Adrenal gland (tissue), 5 donors: ENCODE results near the gene CYP24A1.

ENCODE experiments used
- CTCF ChIP-seq, 6 experiments: fragments of 450-650 bp in 4 of 6; fragments of 200-600 bp in 2 of 6; sonication (generic) in 1 of 6; IDR thresholded peaks; 1 replicate in 5 of 6; 2 replicates in 1 of 6; pipeline versions ENCODE4 v1.5.1 to v1.8.0; 2016 to 2021; ENCODE audit warnings: antibody characterized with exemption in 6 of 6, mild to moderate bottlenecking in 2 of 6, moderate library complexity in 1 of 6
- POLR2A ChIP-seq, 2 donors: fragments of 450-650 bp; IDR thresholded peaks; one replicate each; pipeline ENCODE4 v1.6.1; 2017; ENCODE audit warnings: antibody characterized with exemption in 2 of 2, mild to moderate bottlenecking in 2 of 2, moderate library complexity in 1 of 2
- donor health status: DM: no; HTN: no; CAD: no.

- TF ChIP-seq POLR2A (IDR thresholded peaks at IDR 0.05) (no peak), CTCF (IDR thresholded peaks at IDR 0.05) (no peak)
These were observed 14.5 kb upstream of the CYP24A1 start for GRCh38 chr20:54188132-54188849.
